Activated T-helper 2 cell treated with anti-CD3 and anti-CD28 coated beads, Interferon-gamma antibody, Interleukin-2, Interleukin-4, amounts not matched to agents 10 μg/mL and 5 μg/mL and 100 μg/mL, durations not matched to agents 14 hours and 24 hours and 36 hours (primary cell): ENCODE results near the gene ZNF513. TPM values are rescaled to one million over a fixed set of nuclear protein-coding genes. Genes with fewer than 3 reads are reported as not detected.

Source experiments
- DNase-seq: peaks from one replicate; pipeline ENCODE4 v3.0.0; 2021; ENCODE audit warnings: low spot score
- H3K27ac Mint-ChIP-seq: one replicate; pipeline ENCODE4 v1.8.0; 2021; ENCODE audit warnings: mixed read lengths
- H3K27me3 Mint-ChIP-seq: one replicate; pipeline ENCODE4 v1.8.0; 2021; ENCODE audit warnings: low read depth, mixed read lengths
- H3K36me3 Mint-ChIP-seq: one replicate; pipeline ENCODE4 v1.8.0; 2021; ENCODE audit warnings: low read depth, mixed read lengths
- H3K4me1 Mint-ChIP-seq: one replicate; pipeline ENCODE4 v1.8.0; 2021; ENCODE audit warnings: low read depth, mixed read lengths
- H3K4me3 Mint-ChIP-seq: one replicate; pipeline ENCODE4 v1.8.0; 2021; ENCODE audit warnings: low read depth, mild to moderate bottlenecking, moderate library complexity, mixed read lengths
- H3K9me3 Mint-ChIP-seq: one replicate; pipeline ENCODE4 v1.8.0; 2021; ENCODE audit warnings: mixed read lengths
- intact Hi-C: fragments of 100-400 bp; cut with micrococcal nuclease; formaldehyde crosslinking; loops from one replicate; pipeline ENCODE4 v1.15.1; 2023
- total RNA-seq: library from RNA; stranded (reverse); gene quantifications from 2 replicates; pipeline ENCODE4 v1.2.3, GENCODE V29; 2022

The ZNF513 gene
- total RNA-seq, 1 donor from 2014 or later = 12.8 TPM

DNA sequence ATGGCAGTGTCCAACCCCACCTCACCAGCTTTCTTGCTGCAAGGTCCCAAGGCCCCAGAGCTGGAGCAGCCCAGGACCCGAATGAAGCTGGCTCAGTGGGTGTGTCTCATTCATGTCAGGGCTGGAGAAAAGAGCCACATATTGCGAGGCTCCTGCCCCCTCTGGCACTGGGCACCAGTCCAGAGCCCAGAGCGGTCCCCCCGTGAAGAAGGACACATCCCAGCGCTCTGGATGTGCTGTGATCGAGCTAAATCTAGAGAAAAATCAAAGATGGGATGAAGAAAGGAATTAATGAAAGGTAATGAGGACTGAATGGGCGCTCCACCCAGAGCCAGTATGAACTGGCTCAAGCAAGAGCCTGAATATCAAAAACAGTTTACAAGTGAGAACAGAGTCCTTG lies 44.4 kb downstream of the ZNF513 start:
- Mint-ChIP-seq H3K27ac (no peak overlapping the region), H3K27me3 (no peaks in the 10 kb centered on the region), H3K4me3 (no peak overlapping the region), H3K36me3 (peaks cover 57% of the 10 kb centered on the region), H3K4me1 (no peaks in the 10 kb centered on the region), H3K9me3 (no peaks in the 10 kb centered on the region)
- intact Hi-C loops = no loop called here
- no peak for DNase-seq

DNA sequence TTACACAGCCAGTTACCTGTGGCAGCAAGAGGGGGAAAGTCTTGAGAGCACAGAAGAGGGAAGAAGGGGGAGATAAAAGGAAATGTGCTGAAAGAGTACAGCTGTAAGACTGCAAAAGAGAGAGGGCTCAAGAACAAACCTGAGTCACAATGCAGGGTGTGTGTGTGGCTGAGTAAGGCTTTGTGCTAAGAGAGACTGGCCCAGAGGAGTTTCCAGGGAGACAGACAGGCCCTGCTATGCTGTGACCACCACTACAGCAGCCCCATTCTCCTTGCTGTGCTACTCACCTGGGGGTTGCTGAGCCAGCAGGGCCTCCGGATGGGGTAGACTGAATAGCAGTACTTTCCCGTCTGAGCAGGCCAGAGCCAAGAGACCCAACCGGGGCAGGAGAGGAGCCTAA lies 45.2 kb downstream of the ZNF513 start:
- intact Hi-C loops = no loop called here
- H3K27me3 Mint-ChIP-seq = no peaks in the 10 kb centered on the region
- H3K36me3 Mint-ChIP-seq = peaks cover 56% of the 10 kb centered on the region
- no peak for DNase-seq
- H3K9me3 Mint-ChIP-seq = no peaks in the 10 kb centered on the region
- H3K27ac Mint-ChIP-seq = no peak overlapping the region
- no peak overlapping the region for H3K4me3 Mint-ChIP-seq
- no peaks in the 10 kb centered on the region for H3K4me1 Mint-ChIP-seq

Other genes starting within 250 kb of the ZNF513 start
- gene PREB, start 246.1 kb downstream of the ZNF513 start, total RNA-seq = 79.8 and 82.6 TPM in 2 replicates
- gene PRR30, start 241.3 kb downstream of the ZNF513 start, total RNA-seq = not detected in 2 replicates
- not detected in 2 replicates for gene TCF23, start 231.7 kb downstream of the ZNF513 start, total RNA-seq
- 107 and 114 TPM in 2 replicates for gene ATRAID, start 168.7 kb downstream of the ZNF513 start, total RNA-seq
- gene SLC5A6, start 168.5 kb downstream of the ZNF513 start, total RNA-seq = 70.7 and 73.9 TPM in 2 replicates
- gene CAD, start 163.4 kb downstream of the ZNF513 start, total RNA-seq = 141 and 146 TPM in 2 replicates
- gene SLC30A3, start 117.7 kb downstream of the ZNF513 start, total RNA-seq = 1.7 and 1.9 TPM in 2 replicates
- not detected in 2 replicates for gene DNAJC5G, start 105.3 kb downstream of the ZNF513 start, total RNA-seq
- 0.21 and 0.25 TPM in 2 replicates for gene TRIM54, start 98.3 kb downstream of the ZNF513 start, total RNA-seq
- gene UCN, start 72.3 kb downstream of the ZNF513 start, total RNA-seq = 0.94 and 1.3 TPM in 2 replicates
- 80.4 and 82.6 TPM in 2 replicates for gene MPV17, start 57.6 kb downstream of the ZNF513 start, total RNA-seq
- gene GTF3C2, start 24.0 kb downstream of the ZNF513 start, total RNA-seq = 65.8 and 66.9 TPM in 2 replicates
- 43.4 and 44.8 TPM in 2 replicates for gene EIF2B4, start 10.4 kb downstream of the ZNF513 start, total RNA-seq
- gene SNX17, start 10.1 kb downstream of the ZNF513 start, total RNA-seq = 117 and 120 TPM in 2 replicates
- 159 and 163 TPM in 2 replicates for gene PPM1G, start 28.9 kb upstream of the ZNF513 start, total RNA-seq
- 98.0 and 106 TPM in 2 replicates for gene NRBP1, start 47.9 kb upstream of the ZNF513 start, total RNA-seq
- 6.2 and 7.5 TPM in 2 replicates for gene KRTCAP3, start 61.6 kb upstream of the ZNF513 start, total RNA-seq
- gene IFT172, start 109.0 kb upstream of the ZNF513 start, total RNA-seq = 16.4 and 18.8 TPM in 2 replicates
- gene FNDC4, start 114.5 kb upstream of the ZNF513 start, total RNA-seq = 0.18 and 0.30 TPM in 2 replicates
- gene GCKR, start 116.1 kb upstream of the ZNF513 start, total RNA-seq = not detected in 2 replicates
- gene ZNF512, start 202.3 kb upstream of the ZNF513 start, total RNA-seq = 23.9 and 25.1 TPM in 2 replicates
- gene CCDC121, start 248.3 kb upstream of the ZNF513 start, total RNA-seq = 0.57 and 0.73 TPM in 2 replicates
- 54.3 and 55.9 TPM in 2 replicates for gene GPN1, start 248.3 kb upstream of the ZNF513 start, total RNA-seq